ENCODE results near the gene ZFYVE1. TPM values are rescaled to one million over a fixed set of nuclear protein-coding genes. Genes with fewer than 3 reads are reported as not detected.
A peak's percentile ranks its signal among the peaks of the same experiment; 100 is the strongest.

Gene ZFYVE1
- total and polyA plus RNA-seq, 2 of the 13 experiments (the other 11 are each of a cell fraction or from before 2014, with no cell fraction given) = 2.6 to 5.3 TPM

DNA sequence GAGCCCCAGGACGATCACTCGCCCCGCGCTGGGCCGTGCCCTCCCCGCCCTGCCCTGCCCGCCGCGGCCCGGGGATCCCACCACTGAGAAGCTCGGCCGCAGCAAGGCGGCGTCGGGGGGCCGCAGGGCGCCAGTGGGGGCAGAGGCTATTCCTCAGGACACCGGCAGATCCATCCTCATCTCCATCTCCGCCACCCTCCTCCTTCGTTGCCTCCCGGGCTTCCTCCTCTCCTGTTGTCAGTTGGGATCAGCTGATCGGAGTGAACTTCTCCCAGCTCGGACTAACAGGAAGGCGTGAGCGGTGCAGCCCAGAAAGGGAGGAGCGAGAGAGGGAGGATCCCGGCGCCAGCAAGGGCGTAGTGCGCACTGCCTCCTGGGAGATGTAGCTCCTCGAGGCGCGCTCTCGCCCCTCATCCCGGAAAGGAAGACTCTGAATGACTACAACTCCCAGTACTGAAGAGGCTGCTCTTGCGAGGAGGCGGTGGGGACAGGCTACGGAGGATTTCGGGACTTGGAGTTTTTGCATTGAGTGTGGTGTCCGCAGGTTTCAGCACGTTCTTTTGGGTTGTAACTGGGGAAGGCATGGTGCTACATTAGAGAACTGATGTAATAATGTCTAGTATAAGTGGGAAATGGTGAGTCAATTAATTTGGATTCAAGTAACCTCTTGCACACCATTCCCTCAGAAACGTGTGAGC lies at the start of gene ZFYVE1 (continued):
- TF ChIP-seq CEBPG (CRISPR knock-in tag; IDR thresholded peaks at IDR 0.05) (peak; percentile 34; the same call in 1 of the 2 replicates), HOXA9 (CRISPR knock-in tag; IDR thresholded peaks at IDR 0.05; ENCODE audit: borderline replicate concordance) (no peak), TMF1 (CRISPR knock-in tag; IDR thresholded peaks at IDR 0.05; ENCODE audit: low read depth) (no peak), EP300 (IDR thresholded peaks at IDR 0.05; ENCODE audit: low read depth in 2 of 2, low read length in 2 of 2) (no peak), EP300 (CRISPR knock-in tag; IDR thresholded peaks at IDR 0.05; ENCODE audit: borderline replicate concordance) (no peak), FUBP1 (CRISPR knock-in tag; IDR thresholded peaks at IDR 0.05; ENCODE audit: borderline replicate concordance) (no peak), ZFP62 (CRISPR knock-in tag; IDR thresholded peaks at IDR 0.05) (no peak), ATF3 (CRISPR knock-in tag; IDR thresholded peaks at IDR 0.05) (0 out of 2 replicates have a peak, but pooled peaks have one; percentile 10), GATAD2A (CRISPR knock-in tag; IDR thresholded peaks at IDR 0.05) (no peak), ZNF720 (CRISPR knock-in tag; IDR thresholded peaks at IDR 0.05) (no peak), HDAC6 (IDR thresholded peaks at IDR 0.05; ENCODE audit: low read depth, low read length) (no peak), ZNF709 (CRISPR knock-in tag; IDR thresholded peaks at IDR 0.05) (no peak), SIX1 (CRISPR knock-in tag; IDR thresholded peaks at IDR 0.05; ENCODE audit: borderline replicate concordance) (peak; percentile 33; the same call in 1 of the 2 replicates), RARA (CRISPR knock-in tag; IDR thresholded peaks at IDR 0.05) (0 out of 2 replicates have a peak, but pooled peaks have one; percentile 18), TBL1XR1 (IDR thresholded peaks at IDR 0.05; ENCODE audit: borderline replicate concordance, low read length, partially characterized antibody) (no peak), THYN1 (CRISPR knock-in tag; IDR thresholded peaks at IDR 0.05; ENCODE audit: borderline replicate concordance, low read depth) (no peak), ZNF678 (CRISPR knock-in tag; IDR thresholded peaks at IDR 0.05) (no peak), NRL (CRISPR knock-in tag; IDR thresholded peaks at IDR 0.05; ENCODE audit: borderline replicate concordance) (no peak), ZNF891 (CRISPR knock-in tag; IDR thresholded peaks at IDR 0.05) (0 out of 2 replicates have a peak, but pooled peaks have one; percentile 45)
- TF ChIP-seq, protein P1, sequence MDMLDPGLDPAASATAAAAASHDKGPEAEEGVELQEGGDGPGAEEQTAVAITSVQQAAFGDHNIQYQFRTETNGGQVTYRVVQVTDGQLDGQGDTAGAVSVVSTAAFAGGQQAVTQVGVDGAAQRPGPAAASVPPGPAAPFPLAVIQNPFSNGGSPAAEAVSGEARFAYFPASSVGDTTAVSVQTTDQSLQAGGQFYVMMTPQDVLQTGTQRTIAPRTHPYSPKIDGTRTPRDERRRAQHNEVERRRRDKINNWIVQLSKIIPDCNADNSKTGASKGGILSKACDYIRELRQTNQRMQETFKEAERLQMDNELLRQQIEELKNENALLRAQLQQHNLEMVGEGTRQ (IDR thresholded peaks at IDR 0.05; ENCODE audit: low read depth, low read length) = no peak
- TF ChIP-seq, protein P1 (CRISPR knock-in tag; IDR thresholded peaks at IDR 0.05; ENCODE audit: borderline replicate concordance) = peak; percentile 66
- TF ChIP-seq, protein P2, sequence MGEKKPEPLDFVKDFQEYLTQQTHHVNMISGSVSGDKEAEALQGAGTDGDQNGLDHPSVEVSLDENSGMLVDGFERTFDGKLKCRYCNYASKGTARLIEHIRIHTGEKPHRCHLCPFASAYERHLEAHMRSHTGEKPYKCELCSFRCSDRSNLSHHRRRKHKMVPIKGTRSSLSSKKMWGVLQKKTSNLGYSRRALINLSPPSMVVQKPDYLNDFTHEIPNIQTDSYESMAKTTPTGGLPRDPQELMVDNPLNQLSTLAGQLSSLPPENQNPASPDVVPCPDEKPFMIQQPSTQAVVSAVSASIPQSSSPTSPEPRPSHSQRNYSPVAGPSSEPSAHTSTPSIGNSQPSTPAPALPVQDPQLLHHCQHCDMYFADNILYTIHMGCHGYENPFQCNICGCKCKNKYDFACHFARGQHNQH (CRISPR knock-in tag; IDR thresholded peaks at IDR 0.05) = peak; percentile 38; the same call in 1 of the 2 replicates
- TF ChIP-seq, protein P3, sequence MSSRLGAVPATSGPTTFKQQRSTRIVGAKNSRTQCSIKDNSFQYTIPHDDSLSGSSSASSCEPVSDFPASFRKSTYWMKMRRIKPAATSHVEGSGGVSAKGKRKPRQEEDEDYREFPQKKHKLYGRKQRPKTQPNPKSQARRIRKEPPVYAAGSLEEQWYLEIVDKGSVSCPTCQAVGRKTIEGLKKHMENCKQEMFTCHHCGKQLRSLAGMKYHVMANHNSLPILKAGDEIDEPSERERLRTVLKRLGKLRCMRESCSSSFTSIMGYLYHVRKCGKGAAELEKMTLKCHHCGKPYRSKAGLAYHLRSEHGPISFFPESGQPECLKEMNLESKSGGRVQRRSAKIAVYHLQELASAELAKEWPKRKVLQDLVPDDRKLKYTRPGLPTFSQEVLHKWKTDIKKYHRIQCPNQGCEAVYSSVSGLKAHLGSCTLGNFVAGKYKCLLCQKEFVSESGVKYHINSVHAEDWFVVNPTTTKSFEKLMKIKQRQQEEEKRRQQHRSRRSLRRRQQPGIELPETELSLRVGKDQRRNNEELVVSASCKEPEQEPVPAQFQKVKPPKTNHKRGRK (CRISPR knock-in tag; IDR thresholded peaks at IDR 0.05) = no peak

Measured in HepG2 (cell line).